ENCODE measurements around the gene BCL11A.
"Not testable (repeated sequence)": the region's sequence is repeated elsewhere in the genome, so short reads cannot be mapped to it uniquely, and the experiment has no call there.

The BCL11A gene

GRCh38 chr2:60417210-60417609, 136.2 kb downstream of the BCL11A start:
- not testable (repeated sequence) for DNase-seq

GRCh38 chr2:60416221-60417008, 137.0 kb downstream of the BCL11A start:
- peak; percentile 21 for DNase-seq

- no peak for DNase-seq
Observed at GRCh38 chr2:60415814-60416213, 137.6 kb downstream of the BCL11A start.

- peak; percentile 96 for DNase-seq
Observed at GRCh38 chr2:60414495-60415138, 138.8 kb downstream of the BCL11A start.

GRCh38 chr2:60413814-60414168, 139.7 kb downstream of the BCL11A start:
- DNase-seq: no peak

GRCh38 chr2:60413069-60413813, 140.2 kb downstream of the BCL11A start:
- DNase-seq: no peak

- no peak for DNase-seq
Observed at GRCh38 chr2:60412620-60413019, 140.8 kb downstream of the BCL11A start.

- no peak for DNase-seq
Observed at GRCh38 chr2:60412027-60412426, 141.4 kb downstream of the BCL11A start.

- DNase-seq: peak; percentile 68
Observed at GRCh38 chr2:60411295-60411694, 142.2 kb downstream of the BCL11A start.

- no peak for DNase-seq
Observed at GRCh38 chr2:60410456-60411146, 142.9 kb downstream of the BCL11A start.

GRCh38 chr2:60409531-60409871, 144.0 kb downstream of the BCL11A start:
- no peak for DNase-seq

- no peak for DNase-seq
Observed at GRCh38 chr2:60408811-60409530, 144.5 kb downstream of the BCL11A start.

- DNase-seq: peak; percentile 35
Observed at GRCh38 chr2:60408207-60408606, 145.2 kb downstream of the BCL11A start.

- no peak for DNase-seq
Observed at GRCh38 chr2:60407398-60407797, 146.1 kb downstream of the BCL11A start.

- no peak for DNase-seq
Observed at GRCh38 chr2:60406192-60406591, 147.3 kb downstream of the BCL11A start.

GRCh38 chr2:60405271-60405919, 148.1 kb downstream of the BCL11A start:
- no peak for DNase-seq

Measured in fibroblast of skin of right quadriceps (primary cell).